HG02852 (cell line): ENCODE data around the gene SYNC.
"Not testable (repeated sequence)": the region's sequence is repeated elsewhere in the genome, so short reads cannot be mapped to it uniquely, and the experiment has no call there.

ENCODE experiments used
- ATAC-seq: cut with Tn5 transposase; IDR thresholded peaks from one replicate; pipeline ENCODE4 v1.9.1; 2021; ENCODE audit warnings: mild to moderate bottlenecking, moderate library complexity; ENCODE audit not compliant: unreplicated experiment

SYNC gene

DNA sequence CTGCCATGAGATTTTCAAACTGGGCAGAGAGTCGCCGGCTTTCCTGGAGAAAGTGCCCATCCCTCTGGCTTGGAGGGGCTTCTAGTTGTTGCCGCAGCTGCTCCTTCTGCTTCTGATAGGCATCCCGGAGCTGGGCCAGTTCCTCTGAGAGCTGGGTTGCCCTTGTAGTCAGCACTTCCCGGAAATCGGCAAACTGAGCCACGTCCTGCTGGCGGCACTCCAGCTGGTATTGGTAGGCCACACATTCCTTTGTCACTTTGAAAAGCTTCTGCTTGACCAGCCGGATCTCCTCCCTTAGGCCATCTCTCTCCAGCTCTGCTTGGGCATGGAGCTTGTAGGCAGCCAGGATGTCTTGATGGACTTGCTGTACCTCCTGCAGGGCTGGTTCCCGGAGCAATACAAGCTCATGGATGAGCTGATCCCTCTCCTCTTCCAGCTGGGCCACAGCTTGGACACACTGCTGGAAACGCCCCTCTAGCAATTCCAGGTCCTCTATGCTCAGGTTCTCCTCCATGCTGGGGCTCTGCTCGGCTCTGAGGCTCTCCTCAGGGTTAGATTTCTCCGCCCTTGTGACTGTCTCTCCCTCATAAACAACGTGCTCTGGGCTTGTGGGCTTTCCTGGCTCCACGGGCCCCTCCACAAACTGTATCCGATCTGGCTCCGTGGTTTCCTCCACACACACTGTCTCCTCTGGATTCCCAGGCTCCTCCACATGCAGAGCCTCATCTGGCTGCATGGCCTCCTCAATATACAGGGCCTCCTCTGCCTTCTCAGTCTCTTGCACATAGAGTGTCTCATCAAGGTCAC is 7.3 kb downstream of the SYNC start:
- ATAC-seq: no peak

- no peak for ATAC-seq
These were observed 9.0 kb downstream of the SYNC start for GRCh38 chr1:32693455-32694174.

GRCh38 chr1:32686387-32686786 is 16.2 kb downstream of the SYNC start:
- ATAC-seq: no peak

GRCh38 chr1:32685498-32685897 is 17.1 kb downstream of the SYNC start:
- no peak for ATAC-seq

DNA sequence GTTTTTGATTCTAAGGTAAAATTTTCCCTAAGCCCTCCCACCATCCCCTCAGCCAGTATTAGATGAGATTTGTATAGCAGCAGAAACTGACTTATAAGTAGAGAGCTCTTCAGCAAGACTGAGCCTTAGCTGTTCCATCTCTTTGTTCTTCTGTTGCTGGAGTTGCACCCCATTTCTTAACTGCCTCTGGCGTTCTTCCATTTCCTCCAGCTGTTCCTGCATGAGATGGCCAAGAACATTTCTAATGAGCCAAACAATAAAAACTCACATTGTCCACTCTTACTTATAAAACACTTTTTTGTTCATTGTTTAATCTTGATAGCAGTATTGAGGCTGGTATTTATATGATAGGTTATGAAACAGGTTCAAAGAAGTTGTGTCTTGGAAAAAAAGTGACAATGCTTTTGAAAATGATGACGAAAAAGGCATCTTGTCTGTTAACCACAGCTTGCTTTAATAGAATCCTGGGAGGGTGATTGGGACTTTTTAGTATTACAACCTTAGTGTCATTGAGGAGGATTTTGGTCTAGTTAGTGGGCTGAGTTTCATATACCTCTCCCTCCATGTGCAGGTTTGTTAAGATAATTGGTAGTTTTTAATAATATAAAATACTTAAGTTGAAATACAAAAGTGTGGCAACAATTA is 18.3 kb downstream of the SYNC start:
- no peak for ATAC-seq

- no peak for ATAC-seq
These were observed 19.2 kb downstream of the SYNC start for GRCh38 chr1:32683397-32683796.

GRCh38 chr1:32681999-32682398 is 20.6 kb downstream of the SYNC start:
- ATAC-seq: no peak

- no peak for ATAC-seq
These were observed 21.1 kb downstream of the SYNC start for GRCh38 chr1:32681509-32681908.

GRCh38 chr1:32680642-32681041 is 21.9 kb downstream of the SYNC start:
- ATAC-seq: no peak

DNA sequence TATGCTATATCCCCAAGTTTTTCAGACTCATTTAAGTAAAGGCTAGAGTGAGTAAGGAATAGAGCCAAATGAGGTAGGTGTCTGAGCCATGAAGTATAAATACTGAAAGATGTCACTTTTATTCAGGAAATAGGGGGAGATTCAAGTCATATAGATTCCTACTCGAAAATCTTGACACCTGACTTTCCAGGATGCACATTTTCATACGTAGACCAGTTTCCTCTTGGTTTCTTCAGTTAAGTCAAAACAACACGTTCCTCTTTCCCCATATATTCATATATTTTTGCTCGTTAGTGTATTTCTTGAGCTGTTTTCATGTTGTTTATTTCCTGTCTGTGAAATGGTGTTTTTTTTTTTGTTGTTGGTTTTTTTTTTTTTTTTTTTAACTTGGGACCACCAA is 22.6 kb downstream of the SYNC start:
- ATAC-seq: not testable (repeated sequence)

DNA sequence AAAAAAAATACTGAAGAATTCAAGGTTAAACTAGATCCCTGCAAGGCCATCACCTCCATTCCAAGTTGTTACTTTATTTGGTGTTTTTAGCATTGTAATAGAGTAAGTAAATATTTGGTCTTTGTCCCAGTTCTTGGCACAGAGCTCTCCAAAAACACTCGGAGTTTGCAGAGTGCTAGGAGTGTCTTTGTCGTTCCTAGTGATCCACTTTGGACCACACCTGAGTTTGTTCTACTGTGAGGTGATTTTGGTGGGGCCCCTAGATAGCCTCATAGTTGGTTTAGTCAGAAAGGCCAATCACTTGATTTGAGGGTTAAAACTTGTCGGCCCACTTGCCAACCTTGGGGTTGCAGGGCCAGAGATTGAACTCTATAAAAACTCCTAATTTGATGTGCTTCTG is 25.6 kb downstream of the SYNC start:
- no peak for ATAC-seq

- ATAC-seq: not testable (repeated sequence)
These were observed 33.9 kb downstream of the SYNC start for GRCh38 chr1:32668716-32669115.

GRCh38 chr1:32666901-32667566 is 35.5 kb downstream of the SYNC start:
- no peak for ATAC-seq

DNA sequence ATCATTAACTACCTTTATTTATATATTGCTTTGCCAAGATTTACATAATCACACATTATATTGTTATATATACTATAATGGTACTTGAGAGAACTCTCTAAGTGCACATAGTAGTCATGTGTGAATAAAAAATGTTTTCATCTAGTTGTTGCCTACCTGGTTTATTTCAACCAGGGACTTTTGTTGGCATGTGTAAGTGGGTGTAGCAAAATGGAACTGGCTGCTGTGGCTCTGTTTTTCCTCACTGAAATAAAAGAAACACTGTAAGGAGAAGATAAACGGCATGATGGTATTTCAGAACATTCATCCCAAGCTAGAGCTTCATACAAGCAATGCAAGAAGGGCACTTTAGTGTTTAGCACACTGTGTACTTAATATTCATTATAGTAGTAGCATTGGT is 36.7 kb downstream of the SYNC start:
- ATAC-seq: no peak

- no peak for ATAC-seq
These were observed 43.0 kb downstream of the SYNC start for GRCh38 chr1:32659581-32659980.

DNA sequence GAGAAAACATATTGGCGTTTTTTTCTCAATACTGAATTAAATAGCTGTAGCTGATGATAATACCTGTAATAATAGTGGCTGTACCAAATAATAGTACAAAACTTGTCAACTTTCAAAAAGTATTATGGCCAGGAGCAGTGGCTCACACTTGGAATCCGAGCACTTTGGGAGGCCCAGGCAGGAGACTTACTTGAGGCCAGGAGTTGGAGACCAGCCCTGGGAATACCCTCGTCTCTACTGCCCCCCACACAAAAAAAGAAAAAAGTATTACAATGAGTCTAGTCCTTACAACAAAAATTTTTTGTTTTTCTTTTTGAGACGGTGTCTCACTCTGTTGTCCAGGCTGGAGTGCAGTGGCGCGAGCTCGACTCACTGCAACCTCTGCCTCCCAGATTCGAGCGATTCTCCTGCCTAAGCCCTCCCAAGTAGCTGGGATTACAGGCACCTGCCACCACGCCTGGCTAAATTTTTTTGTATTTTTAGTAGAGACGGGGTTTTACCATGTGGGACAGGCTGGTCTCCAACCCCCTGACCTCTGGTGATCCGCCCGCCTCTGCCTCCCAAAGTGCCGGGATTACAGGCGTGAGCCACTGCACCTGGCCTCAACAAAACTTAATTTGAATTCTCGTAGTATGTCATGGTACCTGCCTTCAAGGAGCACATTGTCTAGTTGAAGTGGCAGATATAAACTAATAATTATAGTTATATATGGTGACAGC is 50.2 kb downstream of the SYNC start:
- ATAC-seq: no peak

- peak; percentile 10 for ATAC-seq
These were observed 51.0 kb downstream of the SYNC start for GRCh38 chr1:32651461-32652073.

GRCh38 chr1:32650752-32651460 is 51.7 kb downstream of the SYNC start, which contains the start of gene RBBP4:
RBBP4 (plus strand) TSS chr1:32651208; CDS start chr1:32651307, 99 bp downstream.
- peak; percentile 85 for ATAC-seq

DNA sequence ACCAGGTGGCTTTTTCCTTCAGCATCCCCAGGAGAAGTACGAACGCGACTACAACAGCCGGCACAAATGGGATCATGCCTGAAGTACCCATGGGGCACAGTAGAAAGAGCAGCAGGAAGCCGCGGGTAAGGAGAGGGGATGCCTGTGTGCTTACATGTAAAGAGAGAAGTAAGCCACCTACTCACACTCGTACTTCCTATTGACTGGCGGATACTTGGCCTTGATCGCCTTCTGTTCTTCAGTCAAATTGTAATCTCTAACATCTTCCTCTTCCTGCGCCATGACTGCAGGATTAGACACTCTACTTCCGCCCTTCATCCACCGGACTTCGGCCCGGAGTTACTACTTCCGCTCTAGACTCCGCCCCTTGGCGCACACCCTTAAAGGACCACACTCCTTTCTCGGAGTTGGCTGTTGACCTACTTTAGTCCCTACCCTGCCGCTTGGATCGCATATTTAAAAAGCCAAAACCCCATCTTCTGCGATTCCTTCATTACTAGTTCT is 52.3 kb downstream of the SYNC start, which contains the start of gene ZBTB8OS:
TSS of gene ZBTB8OS (minus strand) at position 303 of the 504 bp plus-strand sequence. CDS start at position 282, 21 bp downstream.
- ATAC-seq: peak; percentile 63
